CD8-positive, alpha-beta memory T cell (primary cell): ENCODE data around the gene N4BP2L2. TPM values are rescaled to one million over a fixed set of nuclear protein-coding genes. Genes with fewer than 3 reads are reported as not detected.

ENCODE experiments used
- CTCF ChIA-PET: fragments of 350-600 bp; sonication (Branson Sonifier 250); formaldehyde crosslinking; loops from one replicate; lab custom pipeline; 2021; ENCODE audit warnings: antibody characterized with exemption; lab: Charles Lee
- POLR2A ChIA-PET: fragments of 350-600 bp; sonication (Branson Sonifier 250); formaldehyde crosslinking; loops from one replicate; lab custom pipeline; 2021; ENCODE audit warnings: antibody characterized with exemption; lab: Charles Lee
- DNase-seq, 5 donors: peaks; one replicate each; pipeline versions ENCODE4 v3.0.0 to v3.0.0-alpha.2; 2020 to 2022; ENCODE audit warnings: mixed read lengths in 1 of 5
- H3K27ac ChIP-seq: one replicate; pipeline ENCODE4 v1.7.0; 2013; ENCODE audit warnings: low read depth, mild to moderate bottlenecking, low read length, moderate library complexity
- H3K27me3 ChIP-seq: 2 replicates; pipeline ENCODE4 v1.7.0; 2013; ENCODE audit warnings: low read length, mild to moderate bottlenecking; ENCODE audit not compliant: insufficient read depth, poor library complexity, severe bottlenecking
- H3K36me3 ChIP-seq: 2 replicates; pipeline ENCODE4 v1.7.0; 2013; ENCODE audit warnings: mild to moderate bottlenecking, low read length, moderate library complexity; ENCODE audit not compliant: insufficient read depth
- H3K4me1 ChIP-seq: 2 replicates; pipeline ENCODE4 v1.7.0; 2013; ENCODE audit warnings: mild to moderate bottlenecking, low read length, moderate library complexity; ENCODE audit not compliant: insufficient read depth
- H3K4me3 ChIP-seq: 2 replicates; pipeline ENCODE4 v1.7.0; 2013; ENCODE audit warnings: mild to moderate bottlenecking, low read length
- H3K9me3 ChIP-seq: 2 replicates; pipeline ENCODE4 v1.7.0; 2013; ENCODE audit warnings: mild to moderate bottlenecking, low read length
- H3K27ac Mint-ChIP-seq, 8 donors: one replicate each; pipeline ENCODE4 v1.8.0; 2020 to 2021; ENCODE audit warnings: mixed read lengths in 8 of 8, mild to moderate bottlenecking in 6 of 8, inconsistent platforms in 3 of 8, moderate library complexity in 3 of 8
- H3K27me3 Mint-ChIP-seq, 2 donors: one replicate each; pipeline ENCODE4 v1.8.0; 2020 to 2021; ENCODE audit warnings: mixed read lengths in 2 of 2, mild to moderate bottlenecking in 1 of 2, moderate library complexity in 1 of 2
- H3K36me3 Mint-ChIP-seq, 3 donors: one replicate each; pipeline ENCODE4 v1.8.0; 2020 to 2021; ENCODE audit warnings: mixed read lengths in 3 of 3, inconsistent platforms in 1 of 3, mild to moderate bottlenecking in 1 of 3
- H3K4me1 Mint-ChIP-seq, 3 donors: one replicate each; pipeline ENCODE4 v1.8.0; 2020 to 2021; ENCODE audit warnings: mixed read lengths in 3 of 3, inconsistent platforms in 1 of 3, mild to moderate bottlenecking in 1 of 3
- H3K4me3 Mint-ChIP-seq, 7 donors: one replicate each; pipeline ENCODE4 v1.8.0; 2020 to 2021; ENCODE audit warnings: mixed read lengths in 7 of 7, mild to moderate bottlenecking in 6 of 7, moderate library complexity in 4 of 7, inconsistent platforms in 2 of 7
- H3K9me3 Mint-ChIP-seq, 5 donors: one replicate each; pipeline ENCODE4 v1.8.0; 2020 to 2022; ENCODE audit warnings: mixed read lengths in 5 of 5, mild to moderate bottlenecking in 3 of 5, moderate library complexity in 2 of 5, inconsistent platforms in 1 of 5
- polyA plus RNA-seq: library from polyadenylated mRNA; unstranded; fragments of 300-500 nt; fragmentation: Illumina TruSeq; gene quantifications from one replicate; pipeline ENCODE4 v1.2.3, GENCODE V29; 2021
- total RNA-seq, 2 experiments: library from RNA; stranded (reverse); gene quantifications; one replicate each; pipeline ENCODE4 v1.2.3, GENCODE V29; 2021

N4BP2L2 gene
- total and polyA plus RNA-seq, 3 experiments from 2014 or later: 77.7 to 132 (median 78.3) TPM

DNA sequence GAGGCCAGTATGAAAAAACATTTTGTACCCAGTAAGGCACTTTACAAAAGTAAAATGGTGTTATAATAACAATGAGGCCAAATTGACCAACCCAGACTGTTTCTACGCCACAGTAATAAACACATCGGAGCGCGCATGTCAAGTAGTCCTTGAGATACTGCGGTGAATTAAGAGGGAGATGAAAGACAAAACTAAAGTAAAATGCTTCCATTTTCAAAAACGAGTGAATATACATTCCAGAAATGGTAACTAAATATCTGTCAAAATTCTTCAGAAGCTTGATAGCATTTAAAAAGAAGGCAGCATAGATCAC, 129.6 kb downstream of the N4BP2L2 start:
- CTCF ChIA-PET: no interaction called here
- no peak for DNase-seq
- POLR2A ChIA-PET: interaction anchor here (0.6 kb wide), 1 partner anchor 12 kb away, joined by 3 read pairs; no protein-coding TSS in a partner anchor
- Histone ChIP-seq H3K27ac (no peak overlapping the region), H3K4me3 (no peak overlapping the region), H3K9me3 (no peaks in the 10 kb centered on the region), H3K36me3 (peaks cover 18% of the 10 kb centered on the region), H3K27me3 (no peaks in the 10 kb centered on the region), H3K4me1 (peaks cover 3% of the 10 kb centered on the region)
- Mint-ChIP-seq H3K9me3 (no peaks in the 10 kb centered on the region), H3K4me3 (no peak overlapping the region), H3K4me1 (peaks cover 23 to 49% (median 41%) of the 10 kb centered on the region in 3 donors), H3K27ac (peak overlapping the region in 1 of 8 donors; percentile 14), H3K36me3 (peaks cover 0 to 72% (median 17%) of the 10 kb centered on the region in 3 donors), H3K27me3 (no peaks in the 10 kb centered on the region)

DNA sequence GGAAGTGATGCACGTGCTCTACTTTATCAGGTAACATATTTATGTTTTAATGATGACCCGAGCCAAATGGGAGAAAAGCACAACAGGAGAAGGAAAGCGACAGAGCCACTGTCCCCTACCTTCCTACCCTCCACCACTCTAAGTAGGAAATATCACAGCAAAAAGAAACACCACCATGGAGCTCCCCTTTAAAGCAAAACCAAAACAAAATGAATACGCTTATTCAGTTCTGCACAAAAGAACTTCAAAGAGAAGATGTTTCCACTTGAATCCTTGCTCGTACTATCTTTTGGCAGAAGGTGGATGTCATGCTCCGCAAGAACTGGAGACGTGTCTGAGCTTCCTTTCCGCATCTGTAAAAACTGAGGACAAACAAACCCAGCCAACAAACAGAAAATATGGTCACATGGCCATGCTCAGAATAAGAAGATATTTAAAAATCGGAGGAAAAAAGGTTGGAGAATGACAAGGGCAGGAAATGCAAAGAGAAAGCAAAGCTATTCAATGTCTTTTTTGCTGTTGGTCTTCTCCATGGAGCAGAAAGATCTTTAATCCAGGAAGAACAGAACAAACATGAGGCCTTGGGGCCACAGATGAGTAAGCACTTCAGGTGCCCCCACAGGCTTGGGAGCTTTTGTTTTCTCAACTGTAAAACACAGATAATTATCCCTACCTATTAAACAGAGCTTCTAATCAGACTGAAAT, 130.1 kb downstream of the N4BP2L2 start:
- peak overlapping the region in 7 of 8 donors; percentile 12 to 84 (median 66) for H3K27ac Mint-ChIP-seq
- peaks cover 0 to 77% (median 17%) of the 10 kb centered on the region in 3 donors for H3K36me3 Mint-ChIP-seq
- peaks cover 23% of the 10 kb centered on the region for H3K36me3 ChIP-seq
- H3K4me1 Mint-ChIP-seq: peaks cover 23 to 48% (median 41%) of the 10 kb centered on the region in 3 donors
- no peaks in the 10 kb centered on the region for H3K9me3 Mint-ChIP-seq
- no peaks in the 10 kb centered on the region for H3K27me3 ChIP-seq
- POLR2A ChIA-PET: no interaction called here
- H3K9me3 ChIP-seq: no peaks in the 10 kb centered on the region
- no peak overlapping the region for H3K27ac ChIP-seq
- H3K27me3 Mint-ChIP-seq: no peaks in the 10 kb centered on the region
- no peak overlapping the region for H3K4me3 ChIP-seq
- peak overlapping the region in 2 of 7 donors; percentile 11 to 45 for H3K4me3 Mint-ChIP-seq
- H3K4me1 ChIP-seq: peaks cover 3% of the 10 kb centered on the region
- CTCF ChIA-PET: no interaction called here
- no peak for DNase-seq

DNA sequence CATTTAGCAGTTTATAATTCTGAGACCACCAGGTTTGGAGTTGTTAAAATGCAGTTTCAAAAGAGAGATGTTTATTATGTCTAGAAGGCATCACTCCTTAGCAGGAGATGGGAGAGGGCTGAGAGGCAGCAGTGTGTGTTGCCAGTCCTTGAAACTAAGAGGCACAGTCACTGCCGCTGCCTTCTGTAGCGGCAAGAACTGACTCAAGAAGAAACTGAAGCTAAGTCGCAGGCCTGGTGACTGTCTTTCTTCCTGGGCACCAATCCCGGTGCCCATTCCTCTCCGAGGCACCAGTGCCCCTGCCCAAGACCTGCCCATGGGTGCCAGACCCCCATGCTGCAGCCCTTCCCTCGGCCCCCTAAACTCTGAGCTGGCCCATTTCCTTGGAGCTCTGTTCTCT, 130.7 kb downstream of the N4BP2L2 start:
- Mint-ChIP-seq H3K4me1 (peaks cover 23 to 44% (median 41%) of the 10 kb centered on the region in 3 donors), H3K4me3 (peak overlapping the region in 2 of 7 donors; percentile 11 to 44), H3K27ac (peak overlapping the region in 5 of 8 donors; percentile 12 to 84 (median 75)), H3K27me3 (no peaks in the 10 kb centered on the region), H3K9me3 (no peaks in the 10 kb centered on the region), H3K36me3 (peaks cover 2 to 79% (median 20%) of the 10 kb centered on the region in 3 donors)
- no peak overlapping the region for H3K27ac ChIP-seq
- peaks cover 3% of the 10 kb centered on the region for H3K4me1 ChIP-seq
- ChIA-PET POLR2A (no interaction called here), CTCF (no interaction called here)
- DNase-seq: no peak
- H3K27me3 ChIP-seq: no peaks in the 10 kb centered on the region
- H3K9me3 ChIP-seq: no peaks in the 10 kb centered on the region
- H3K36me3 ChIP-seq: peaks cover 29% of the 10 kb centered on the region
- H3K4me3 ChIP-seq: no peak overlapping the region

DNA sequence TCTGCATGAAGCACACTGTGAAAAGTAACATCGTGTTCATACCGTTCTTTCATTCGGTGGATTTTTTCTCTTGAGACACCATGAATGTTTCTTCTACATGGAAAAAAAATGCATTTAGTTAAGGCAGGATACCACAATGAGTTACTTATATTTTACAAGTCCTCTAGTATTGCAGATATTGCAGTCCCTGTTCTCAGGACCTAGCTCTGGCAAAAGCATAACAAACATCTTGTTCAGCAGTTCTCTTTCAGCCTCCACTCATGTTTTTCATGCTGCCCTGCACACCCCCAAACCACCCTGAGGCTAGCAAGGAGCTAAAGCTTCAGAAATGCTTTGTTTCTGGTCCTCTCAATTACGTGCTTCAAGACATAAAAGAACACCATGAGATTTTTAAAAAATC, 135.5 kb downstream of the N4BP2L2 start:
- H3K4me1 Mint-ChIP-seq: peaks cover 4 to 12% (median 12%) of the 10 kb centered on the region in 3 donors
- no peaks in the 10 kb centered on the region for H3K9me3 ChIP-seq
- ChIA-PET POLR2A (interaction anchor here (0.7 kb wide), 1 partner anchor 23 kb away, joined by 3 read pairs; no protein-coding TSS in a partner anchor), CTCF (no interaction called here)
- H3K27ac ChIP-seq: no peak overlapping the region
- no peaks in the 10 kb centered on the region for H3K4me1 ChIP-seq
- H3K4me3 ChIP-seq: no peak overlapping the region
- H3K36me3 Mint-ChIP-seq: peaks cover 6 to 67% (median 22%) of the 10 kb centered on the region in 3 donors
- H3K27me3 Mint-ChIP-seq: no peaks in the 10 kb centered on the region
- no peak for DNase-seq
- no peaks in the 10 kb centered on the region for H3K27me3 ChIP-seq
- H3K4me3 Mint-ChIP-seq: no peak overlapping the region
- no peaks in the 10 kb centered on the region for H3K9me3 Mint-ChIP-seq
- peaks cover 31% of the 10 kb centered on the region for H3K36me3 ChIP-seq
- peak overlapping the region in 1 of 8 donors; percentile 29 for H3K27ac Mint-ChIP-seq

DNA sequence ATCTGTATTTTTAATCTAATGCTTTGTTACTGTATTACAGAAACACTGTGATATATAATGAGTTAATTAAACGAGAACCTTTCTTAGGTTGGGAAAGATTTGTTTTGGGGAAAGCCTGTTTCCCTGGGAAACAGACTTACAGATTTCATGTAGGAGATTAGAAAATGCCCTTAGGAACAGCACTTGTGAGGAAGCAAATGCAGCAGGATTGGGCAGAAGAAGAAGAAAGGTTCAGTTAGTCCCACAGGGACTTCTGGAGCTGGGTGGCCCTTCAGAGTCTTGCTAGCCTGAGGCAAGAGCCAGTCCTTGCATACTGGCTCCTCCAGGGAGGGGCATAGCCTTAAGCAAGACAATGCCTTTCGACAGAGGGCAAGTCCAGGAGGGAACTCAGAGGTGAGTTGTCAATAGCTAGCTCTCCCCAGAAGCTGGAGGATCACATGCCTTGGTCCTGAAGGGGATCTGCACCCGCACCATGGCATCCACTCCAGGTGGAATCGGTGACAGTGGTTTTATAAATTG, 147.4 kb downstream of the N4BP2L2 start:
- no peak for DNase-seq
- H3K4me3 Mint-ChIP-seq: no peak overlapping the region
- Histone ChIP-seq H3K27ac (no peak overlapping the region), H3K9me3 (no peaks in the 10 kb centered on the region), H3K4me3 (no peak overlapping the region), H3K27me3 (no peaks in the 10 kb centered on the region), H3K36me3 (no peaks in the 10 kb centered on the region), H3K4me1 (peaks cover 4% of the 10 kb centered on the region)
- H3K27me3 Mint-ChIP-seq: no peaks in the 10 kb centered on the region
- H3K36me3 Mint-ChIP-seq: no peaks in the 10 kb centered on the region
- H3K4me1 Mint-ChIP-seq: peaks cover 14 to 35% (median 25%) of the 10 kb centered on the region in 3 donors
- ChIA-PET POLR2A (interaction anchor here (0.5 kb wide), 1 partner anchor 26 kb away, joined by 3 read pairs; no protein-coding TSS in a partner anchor), CTCF (interaction anchor here (0.7 kb wide), 1 partner anchor 189 kb away, joined by 3 read pairs; no protein-coding TSS in a partner anchor)
- H3K27ac Mint-ChIP-seq: peak overlapping the region in 2 of 8 donors; percentile 68 to 82
- H3K9me3 Mint-ChIP-seq: no peaks in the 10 kb centered on the region

DNA sequence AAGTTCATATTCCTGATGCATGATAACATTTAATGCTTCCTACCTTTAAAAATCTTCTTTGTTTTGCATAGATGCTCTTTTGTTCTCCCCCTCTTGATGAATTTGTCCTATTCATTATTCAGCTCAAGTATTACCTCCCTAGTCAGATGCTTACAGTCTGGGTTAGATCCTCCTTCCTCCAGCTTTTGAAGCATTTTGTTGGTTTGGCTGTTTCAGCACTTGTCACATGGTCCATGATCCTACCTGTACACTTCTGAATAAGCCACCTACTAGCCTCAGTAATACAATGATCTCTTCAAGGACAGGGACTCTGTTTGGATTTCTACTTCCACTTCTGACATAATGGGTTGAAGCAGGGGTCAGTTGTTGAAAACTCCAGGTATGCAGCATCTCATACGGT, 148.1 kb downstream of the N4BP2L2 start:
- CTCF ChIA-PET: interaction anchor here (0.7 kb wide), 1 partner anchor 190 kb away, joined by 3 read pairs; no protein-coding TSS in a partner anchor
- Mint-ChIP-seq H3K4me3 (peak overlapping the region in 6 of 7 donors; percentile 10 to 64 (median 39)), H3K27me3 (no peaks in the 10 kb centered on the region), H3K4me1 (peaks cover 14 to 35% (median 25%) of the 10 kb centered on the region in 3 donors), H3K9me3 (no peaks in the 10 kb centered on the region), H3K36me3 (no peaks in the 10 kb centered on the region), H3K27ac (peak overlapping the region in 6 of 8 donors; percentile 55 to 84 (median 62))
- H3K4me3 ChIP-seq: no peak overlapping the region
- no peaks in the 10 kb centered on the region for H3K36me3 ChIP-seq
- peaks cover 4% of the 10 kb centered on the region for H3K4me1 ChIP-seq
- POLR2A ChIA-PET: interaction anchor here (1.0 kb wide), 1 partner anchor 75 kb away, joined by 3 read pairs; the partner anchor contains the start of genes BRCA2 and ZAR1L
- no peaks in the 10 kb centered on the region for H3K27me3 ChIP-seq
- H3K27ac ChIP-seq: no peak overlapping the region
- no peaks in the 10 kb centered on the region for H3K9me3 ChIP-seq
- DNase-seq: no peak

DNA sequence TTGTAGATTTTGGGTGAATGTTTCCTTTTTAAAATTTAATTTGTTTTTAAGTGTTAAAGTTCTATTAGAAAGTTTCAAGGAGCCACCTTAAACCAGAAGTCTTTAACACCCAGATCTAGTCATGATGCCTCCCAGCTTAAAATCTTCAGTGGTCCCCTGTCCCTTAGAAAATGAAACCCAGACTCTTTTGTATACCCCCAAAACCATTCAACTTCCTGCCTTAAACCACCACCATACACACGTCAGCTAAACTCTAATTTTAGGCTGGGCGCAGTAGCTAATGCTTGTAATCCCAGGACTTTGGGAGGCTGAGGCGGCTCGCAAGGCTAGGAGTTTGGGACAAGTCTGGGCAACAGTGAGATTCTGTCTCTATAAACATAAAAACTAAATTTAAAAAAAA, 148.5 kb downstream of the N4BP2L2 start:
- DNase-seq: peak in 2 of 5 donors; percentile 30 to 41
- ChIA-PET POLR2A (interaction anchor here (1.0 kb wide), 1 partner anchor 75 kb away, joined by 3 read pairs; the partner anchor contains the start of genes BRCA2 and ZAR1L), CTCF (no interaction called here)
- Mint-ChIP-seq H3K27me3 (no peaks in the 10 kb centered on the region), H3K4me1 (peaks cover 14 to 35% (median 25%) of the 10 kb centered on the region in 3 donors), H3K36me3 (no peaks in the 10 kb centered on the region), H3K4me3 (peak overlapping the region in 6 of 7 donors; percentile 62 to 87 (median 65)), H3K9me3 (no peaks in the 10 kb centered on the region), H3K27ac (peak overlapping the region; percentile 37 to 81 (median 63))
- H3K27me3 ChIP-seq: no peaks in the 10 kb centered on the region
- H3K4me1 ChIP-seq: peaks cover 4% of the 10 kb centered on the region
- H3K9me3 ChIP-seq: no peaks in the 10 kb centered on the region
- H3K4me3 ChIP-seq: no peak overlapping the region
- no peak overlapping the region for H3K27ac ChIP-seq
- H3K36me3 ChIP-seq: no peaks in the 10 kb centered on the region

DNA sequence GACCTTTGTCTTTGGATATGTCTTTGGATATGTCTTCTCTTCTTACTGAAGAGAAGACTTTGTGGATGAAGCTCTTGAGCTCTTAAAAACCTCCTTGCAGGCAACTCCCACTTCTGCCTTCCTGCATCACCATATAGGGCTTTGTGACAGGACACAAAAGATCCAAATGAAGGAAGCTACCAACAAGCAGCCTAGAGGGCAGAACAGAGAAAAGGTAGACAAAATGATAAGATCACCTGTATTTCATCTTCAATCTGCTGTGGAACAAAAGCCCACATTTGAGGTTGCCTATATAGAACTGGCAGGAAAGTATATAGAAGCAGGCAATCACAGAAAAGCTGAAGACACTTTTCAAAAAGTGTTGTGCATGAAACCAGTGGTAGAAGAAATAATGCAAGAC, 153.2 kb downstream of the N4BP2L2 start:
- Mint-ChIP-seq H3K36me3 (no peaks in the 10 kb centered on the region), H3K4me1 (peaks cover 9 to 13% (median 12%) of the 10 kb centered on the region in 3 donors)
- no peaks in the 10 kb centered on the region for H3K36me3 ChIP-seq

More for the DNA sequence above, 153.2 kb downstream of the N4BP2L2 start:
- Histone ChIP-seq H3K9me3 (no peaks in the 10 kb centered on the region), H3K27me3 (no peaks in the 10 kb centered on the region), H3K4me1 (peaks cover under 1% of the 10 kb centered on the region), H3K27ac (no peak overlapping the region), H3K4me3 (no peak overlapping the region)
- H3K9me3 Mint-ChIP-seq: no peaks in the 10 kb centered on the region
- H3K4me3 Mint-ChIP-seq: no peak overlapping the region
- no peaks in the 10 kb centered on the region for H3K27me3 Mint-ChIP-seq
- H3K27ac Mint-ChIP-seq: no peak overlapping the region
- ChIA-PET CTCF (interaction anchor here (1.0 kb wide), 1 partner anchor 9 kb away, joined by 3 read pairs; no protein-coding TSS in a partner anchor), POLR2A (no interaction called here)
- DNase-seq: no peak
